Amygdala (tissue), 56 donors: ENCODE results near the gene BRPF1.

ENCODE experiments used
- DNase-seq, 56 donors: peaks; one replicate each; lab custom pipeline; 2025; lab: John Stamatoyannopoulos, UW

The BRPF1 gene

DNA sequence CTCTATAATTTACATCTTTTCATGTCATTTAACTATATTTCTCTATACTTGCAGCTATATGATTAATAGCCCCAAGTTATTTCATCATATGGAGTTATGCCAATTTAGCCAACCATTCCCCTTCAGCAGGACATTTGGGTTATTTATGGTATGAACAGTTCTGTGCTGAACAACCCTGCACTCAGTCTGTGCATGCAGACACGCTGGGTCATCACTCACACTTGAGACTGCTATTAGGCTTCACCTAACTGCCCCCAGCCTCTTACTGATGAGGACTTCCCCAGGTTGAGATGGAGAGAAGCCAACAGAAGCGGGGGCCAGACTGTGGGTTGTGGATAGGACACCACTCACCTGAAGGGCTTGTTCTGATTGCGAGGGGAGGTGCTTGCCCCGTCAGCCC is 53.4 kb downstream of the BRPF1 start:
- no peak for DNase-seq

DNA sequence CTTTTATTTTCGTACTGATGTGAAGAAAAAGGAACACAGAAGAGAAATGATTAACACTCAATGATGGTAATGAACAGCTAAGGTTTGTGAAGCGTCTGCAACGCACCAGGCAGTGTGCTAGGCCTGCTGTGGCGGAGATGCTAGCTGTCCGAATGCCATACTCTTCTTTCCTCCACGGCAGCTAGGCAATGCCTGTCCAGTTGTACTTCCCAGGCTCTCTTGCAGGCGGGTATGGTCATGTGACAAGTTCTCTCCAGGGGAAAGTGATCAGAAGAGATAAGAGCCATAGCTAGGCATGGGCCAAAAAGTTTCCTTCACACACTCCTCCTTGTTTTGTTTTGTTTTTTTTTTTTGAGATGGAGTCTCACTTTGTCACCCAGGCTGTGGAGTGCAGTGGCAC is 54.1 kb downstream of the BRPF1 start:
- no peak for DNase-seq

DNA sequence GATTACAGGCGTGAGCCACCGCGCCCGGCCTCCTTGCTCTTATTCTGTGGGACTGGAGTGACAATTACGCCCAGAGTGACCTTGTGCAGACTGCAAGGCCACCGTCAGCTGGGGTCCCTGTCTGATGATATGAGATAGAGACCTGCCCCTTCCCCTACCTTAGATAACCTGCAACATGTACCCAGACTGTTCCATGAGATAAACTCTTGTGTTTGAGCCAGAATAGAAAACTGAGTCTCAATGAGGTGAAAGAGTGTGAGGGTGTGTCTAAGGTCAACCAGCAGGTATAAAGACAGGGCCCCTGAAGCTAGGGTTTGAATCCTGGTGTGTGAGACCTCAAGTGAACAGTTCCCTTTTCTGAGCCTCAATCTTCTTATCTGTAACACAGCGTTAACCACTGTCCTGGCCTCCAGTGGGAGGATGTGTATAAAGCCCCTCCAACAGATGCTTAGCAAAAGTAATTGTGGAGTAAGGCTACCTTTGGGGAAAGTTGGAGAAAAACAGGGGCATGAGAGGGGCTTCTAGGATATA is 54.7 kb downstream of the BRPF1 start:
- no peak for DNase-seq

DNA sequence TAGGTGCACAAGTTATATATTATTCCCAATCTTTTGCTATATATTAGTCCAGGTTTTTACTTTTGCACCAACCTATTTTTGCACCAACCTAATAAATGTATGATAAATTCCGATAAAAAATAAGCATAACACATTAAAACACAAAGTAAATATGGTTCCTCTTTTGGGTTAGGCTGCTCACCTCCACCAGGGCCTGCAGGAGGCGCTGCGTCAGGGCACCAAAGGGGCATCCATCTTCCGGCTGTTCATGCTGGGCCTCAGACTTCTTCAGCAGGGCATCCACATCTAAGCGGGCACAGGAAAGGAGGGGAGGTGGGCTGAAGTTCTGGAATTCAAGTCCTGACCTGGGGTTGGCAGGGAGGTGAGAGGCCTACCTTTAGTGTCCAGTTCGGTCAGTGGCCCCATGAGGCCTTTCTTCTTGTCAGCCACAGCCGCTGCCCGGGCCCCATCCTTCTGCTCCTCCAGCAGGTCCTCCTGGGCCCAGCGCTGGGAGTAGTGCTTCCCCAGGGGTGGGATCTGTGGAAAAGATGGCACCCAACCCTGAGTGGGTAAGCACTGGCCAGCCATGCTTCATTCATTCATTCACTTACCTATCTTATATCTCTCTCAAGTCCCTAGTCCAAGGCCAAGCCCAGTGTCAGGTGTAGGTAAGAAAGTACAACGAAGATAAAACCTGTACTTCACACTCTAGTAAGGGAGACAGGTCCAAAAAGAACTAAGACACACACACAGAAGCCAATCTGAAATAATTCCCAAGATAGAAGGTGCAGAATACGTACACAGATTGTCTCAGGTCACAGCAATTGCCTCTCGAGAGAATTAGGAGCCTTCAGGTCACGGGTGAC is 55.5 kb downstream of the BRPF1 start:
- DNase-seq, result no peak

DNA sequence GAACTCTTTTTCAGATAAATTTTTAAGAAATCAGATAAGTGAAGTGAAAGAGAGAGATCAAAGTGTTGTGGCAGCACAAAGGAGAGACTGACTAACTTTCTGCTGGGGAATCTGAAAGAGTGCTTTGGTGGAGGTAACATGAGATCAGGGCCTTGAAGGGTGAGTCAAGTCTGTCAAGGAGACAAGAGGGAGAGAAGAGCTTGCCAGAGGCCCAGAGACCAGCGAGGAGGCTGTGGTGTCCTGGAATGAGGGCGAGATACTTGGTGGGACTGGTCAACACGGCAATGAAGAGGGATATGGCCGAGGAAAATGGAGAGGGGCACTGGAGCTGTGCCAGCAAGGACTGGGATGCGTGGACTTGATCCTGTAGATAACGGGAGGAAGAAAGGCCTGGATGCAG is 56.2 kb downstream of the BRPF1 start:
- no peak for DNase-seq

DNA sequence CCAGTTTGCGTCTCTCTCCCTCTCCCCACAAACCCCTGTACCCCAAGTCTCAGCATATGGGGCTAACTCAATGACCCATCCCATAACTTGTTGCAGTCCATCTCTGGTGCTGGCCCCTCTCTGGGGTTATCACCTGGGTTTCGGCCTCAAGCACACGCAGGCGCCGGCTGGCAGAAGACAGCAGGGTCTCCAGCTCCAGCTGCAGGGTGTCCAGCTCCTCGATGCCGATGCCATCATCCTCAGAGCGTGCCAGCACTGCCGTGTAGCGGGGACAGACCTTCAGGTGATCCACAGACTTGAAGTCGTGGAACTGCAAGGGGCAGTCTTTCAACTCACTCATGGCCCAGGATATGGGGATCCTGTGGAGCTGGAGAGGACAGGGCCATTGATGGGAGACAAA is 59.6 kb downstream of the BRPF1 start:
- DNase-seq, result no peak

DNA sequence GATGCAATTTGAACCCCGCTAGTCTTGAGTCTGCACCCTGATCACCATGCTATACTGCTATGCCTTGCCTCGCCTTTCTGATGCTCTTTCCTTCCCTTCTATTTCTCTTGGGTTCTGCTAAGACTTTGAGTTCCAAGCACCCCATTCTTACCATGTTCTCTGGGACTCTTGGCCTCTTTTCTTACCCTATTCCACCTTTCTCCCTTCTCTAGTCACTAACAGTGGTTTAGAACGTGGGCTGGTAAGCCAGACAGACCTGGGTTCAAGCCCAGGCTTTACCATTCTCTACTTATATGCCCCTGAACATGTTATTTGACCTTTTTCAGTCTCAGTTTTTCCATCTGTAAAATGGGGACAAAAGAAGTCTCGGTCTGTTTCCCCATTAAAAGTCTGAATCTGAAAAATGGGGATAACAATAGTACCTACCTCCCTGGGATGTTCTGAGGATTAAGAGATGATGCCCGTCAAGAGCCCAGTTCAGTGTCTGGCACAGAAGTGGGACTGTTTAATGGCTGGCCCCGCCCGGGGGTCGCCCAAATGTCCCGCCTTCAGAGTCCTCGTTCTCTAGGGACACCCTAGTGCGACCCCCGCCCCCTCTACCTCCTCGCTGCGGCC is 60.4 kb downstream of the BRPF1 start:
- no peak for DNase-seq

DNA sequence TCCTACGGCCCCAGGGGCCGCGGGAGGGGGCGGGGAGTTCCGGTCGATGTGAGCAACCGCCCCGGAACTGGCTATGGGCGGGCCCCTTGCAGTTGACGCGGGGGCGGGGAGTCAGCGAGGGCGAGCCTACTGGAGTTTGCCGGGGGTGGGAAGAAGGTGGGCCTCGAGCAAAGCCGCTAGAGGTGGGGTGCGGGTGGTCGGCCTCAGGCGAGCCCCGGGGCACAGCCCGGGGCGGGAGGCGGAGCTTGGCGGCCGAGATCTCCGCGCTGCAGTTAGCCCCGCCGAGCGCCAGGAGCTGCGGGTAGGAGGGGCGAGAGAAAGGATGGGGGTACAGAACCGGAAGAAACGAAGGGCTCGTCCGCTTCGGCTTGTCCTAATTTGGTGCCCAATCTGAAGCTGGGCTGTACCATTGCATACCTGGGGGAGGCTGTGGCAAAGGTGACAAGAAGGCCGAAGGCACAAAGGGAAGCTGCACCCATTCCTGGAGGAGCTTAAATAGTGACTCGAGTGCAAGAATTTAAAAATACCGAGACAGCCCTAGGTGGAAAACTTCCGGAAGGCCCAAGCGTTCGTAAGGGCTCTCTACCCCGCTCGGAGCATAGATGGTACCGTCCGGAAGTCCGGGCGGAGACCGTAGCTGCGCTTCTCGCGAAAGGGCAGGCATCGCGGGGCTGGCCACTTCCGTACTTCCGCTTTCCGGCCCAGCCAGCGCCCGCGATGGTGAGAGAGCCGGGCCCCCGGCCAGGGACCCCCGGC is 61.0 kb downstream of the BRPF1 start, which contains the start of the genes ARPC4 and TADA3:
Gene ARPC4, plus strand, starts transcription at position 678 of the 756 bp plus-strand sequence. Its CDS starts 40 bp downstream, at position 718.
Gene TADA3, minus strand, starts transcription at position 69 of the 756 bp plus-strand sequence. CDS start 1,007 bp downstream, outside the sequence.
- peak; percentile 60 to 99 (median 92) for DNase-seq

DNA sequence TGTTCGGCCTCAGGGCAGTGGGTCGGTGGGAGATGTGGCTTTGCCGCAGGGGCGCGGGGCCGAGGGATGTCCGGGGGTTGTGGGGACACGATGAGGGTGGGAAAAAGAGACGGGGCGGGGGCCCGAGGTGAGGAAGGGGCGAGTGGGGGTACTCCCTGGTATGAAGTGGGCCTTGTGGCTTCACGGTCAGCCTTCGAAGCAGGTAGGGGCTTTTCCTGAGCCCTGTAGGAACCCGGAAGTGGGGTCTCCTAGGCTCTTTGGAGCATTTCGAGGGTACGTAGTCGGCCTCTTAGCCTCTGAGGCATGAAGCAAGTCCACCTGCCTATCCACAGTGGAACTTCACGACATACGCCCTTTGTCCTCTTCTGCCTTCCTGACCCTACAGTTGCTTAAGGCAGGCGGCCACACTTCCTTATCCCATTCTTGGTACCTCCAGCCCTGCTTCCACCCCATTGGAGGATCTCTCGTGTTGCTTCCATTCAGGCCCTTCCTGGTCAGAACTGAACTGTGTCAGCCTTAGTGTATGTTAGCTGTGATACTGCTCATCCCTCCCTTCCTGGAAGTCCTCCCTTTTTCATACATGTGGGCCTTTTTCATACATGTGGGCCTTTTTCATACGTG is 61.7 kb downstream of the BRPF1 start:
- no peak for DNase-seq

DNA sequence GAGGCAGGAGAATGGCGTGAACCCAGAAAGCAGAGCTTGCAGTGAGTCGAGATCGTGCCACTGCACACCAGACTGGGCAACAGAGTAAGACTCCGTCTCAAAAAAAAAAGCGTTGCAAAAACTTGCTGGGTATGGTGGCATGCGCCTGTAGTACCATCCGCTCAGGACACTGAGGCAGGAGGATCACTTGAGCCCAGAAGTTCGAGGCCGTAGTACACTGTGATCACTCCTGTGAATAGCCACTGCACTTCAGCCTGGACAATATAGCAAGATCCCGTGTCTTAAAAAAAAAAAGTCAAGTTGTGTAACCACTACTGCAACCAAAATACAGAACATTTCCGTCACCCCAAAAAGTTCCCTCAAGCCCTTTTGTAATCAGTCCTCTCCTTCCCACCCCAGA is 62.9 kb downstream of the BRPF1 start:
- no peak for DNase-seq

DNA sequence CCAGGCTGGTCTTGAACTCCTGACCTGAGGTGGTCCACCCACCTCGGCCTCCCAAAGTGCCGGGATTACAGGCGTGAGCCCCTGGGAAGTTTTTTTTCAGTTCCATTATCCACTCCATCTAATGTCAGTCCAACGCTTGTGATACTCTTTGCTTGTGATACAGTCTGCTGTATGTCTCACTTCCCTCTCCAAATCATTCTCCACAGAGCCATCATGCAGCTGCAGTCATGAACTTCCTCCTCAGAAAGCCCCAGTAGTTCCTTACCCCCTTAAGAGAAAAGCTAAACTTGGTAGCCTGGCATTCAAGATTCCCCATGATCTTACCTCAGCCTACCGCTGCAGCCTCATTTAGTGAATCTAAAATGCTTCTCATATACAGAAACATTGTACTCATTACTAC is 63.7 kb downstream of the BRPF1 start:
- DNase-seq, result no peak

DNA sequence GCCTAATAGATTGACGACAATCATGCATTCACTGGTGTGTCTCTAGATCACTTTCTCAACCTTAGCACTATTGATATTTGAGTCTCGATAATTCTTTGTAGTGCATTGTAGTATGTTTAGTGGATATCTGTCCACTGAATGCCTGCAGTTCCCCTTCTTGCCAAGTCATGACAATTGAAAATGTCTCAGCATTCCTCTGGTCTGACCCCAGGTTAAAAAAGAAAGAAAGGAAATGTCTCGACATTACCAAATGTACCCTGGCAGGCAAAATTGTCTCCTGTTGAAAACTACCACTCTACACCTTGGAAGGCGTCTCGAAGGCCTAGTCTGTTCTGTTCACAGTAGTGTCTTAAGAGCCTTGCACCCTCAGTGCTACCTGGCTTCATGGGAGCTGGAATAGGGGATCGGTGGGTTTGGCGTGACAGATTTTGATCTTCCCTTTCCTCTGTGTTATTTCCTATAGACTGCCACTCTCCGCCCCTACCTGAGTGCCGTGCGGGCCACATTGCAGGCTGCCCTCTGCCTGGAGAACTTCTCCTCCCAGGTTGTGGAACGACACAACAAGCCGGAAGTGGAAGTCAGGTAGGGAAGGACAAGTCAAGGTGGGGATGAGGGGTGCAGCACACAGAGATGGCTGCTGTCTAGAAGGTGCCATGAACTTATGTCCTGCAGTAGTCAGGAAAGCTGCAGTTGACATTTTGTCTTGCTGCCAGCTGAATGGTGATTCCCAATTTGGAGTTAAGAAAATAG is 65.8 kb downstream of the BRPF1 start:
- DNase-seq, result no peak
